A549 (cell line): ENCODE measurements around the gene RASA1.

ENCODE experiments used
- BHLHE40 ChIP-seq: IDR thresholded peaks from 2 replicates; pipeline ENCODE4 v1.6.1; 2012; ENCODE audit warnings: low read depth, low read length, inconsistent platforms
- CEBPB ChIP-seq, 2 experiments: fragments of >200 bp in 1 of 2; sonication (Bioruptor Twin) in 1 of 2; formaldehyde crosslinking in 1 of 2; IDR thresholded peaks; 2 replicates each; pipeline ENCODE4 v1.6.1; 2012 to 2016
- KDM1A ChIP-seq: fragments of 200-600 bp; sonication (generic); IDR thresholded peaks from 2 replicates; pipeline ENCODE4 v1.6.1; 2016; ENCODE audit warnings: low read depth, mild to moderate bottlenecking
- POLR2A ChIP-seq: IDR thresholded peaks from 2 replicates; pipeline ENCODE4 v1.6.1; 2012; ENCODE audit warnings: mild to moderate bottlenecking, low read length
- RCOR1 ChIP-seq: fragments of 150-350 bp; IDR thresholded peaks from 2 replicates; pipeline ENCODE4 v1.6.1; 2014; ENCODE audit warnings: antibody characterized with exemption, low read length, low read depth
- RFX5 ChIP-seq: fragments of 450-650 bp; IDR thresholded peaks from 2 replicates; pipeline ENCODE4 v1.7.1; 2014; ENCODE audit warnings: antibody characterized with exemption, mild to moderate bottlenecking, moderate library complexity
- RNF2 ChIP-seq: fragments of 200-600 bp; sonication (generic); IDR thresholded peaks from 2 replicates; pipeline ENCODE4 v1.6.1; 2016; ENCODE audit warnings: low read depth, mild to moderate bottlenecking, antibody characterized with exemption, moderate library complexity, borderline replicate concordance
- ZNF302 ChIP-seq: fragments of 250-450 bp; sonication (Bioruptor Pico); IDR thresholded peaks from 2 replicates; pipeline ENCODE4 v1.9.0; 2021; ENCODE audit warnings: inconsistent platforms, mild to moderate bottlenecking, moderate library complexity
- TF ChIP-seq, protein P1 (sequence below): fragments of >200 bp; sonication (Bioruptor Twin); formaldehyde crosslinking; IDR thresholded peaks from 3 replicates; pipeline ENCODE4 v1.5.1; 2016

DNA sequence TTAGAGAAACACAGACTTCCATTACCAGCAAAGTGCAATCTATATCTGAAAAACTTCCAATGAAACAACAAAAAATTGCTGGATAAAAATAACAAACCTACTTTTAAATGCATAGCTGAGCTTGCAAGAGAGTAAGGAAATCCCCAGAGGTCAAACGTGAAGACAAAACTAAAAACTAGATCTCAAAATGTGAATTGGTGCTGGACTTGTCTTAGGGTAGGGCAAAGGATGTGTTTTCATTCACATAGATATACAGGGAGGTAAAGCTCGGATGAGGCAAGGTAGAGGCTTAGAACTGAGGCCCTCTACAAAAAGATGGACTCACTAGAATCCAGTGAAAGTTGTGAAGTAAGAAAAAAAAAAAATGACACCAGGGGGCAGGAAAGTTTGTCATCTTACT is 13.6 kb upstream of the RASA1 start:
- no peak for TF ChIP-seq CEBPB (IDR thresholded peaks at IDR 0.05)
- TF ChIP-seq KDM1A: no peak
- TF ChIP-seq, protein P1, sequence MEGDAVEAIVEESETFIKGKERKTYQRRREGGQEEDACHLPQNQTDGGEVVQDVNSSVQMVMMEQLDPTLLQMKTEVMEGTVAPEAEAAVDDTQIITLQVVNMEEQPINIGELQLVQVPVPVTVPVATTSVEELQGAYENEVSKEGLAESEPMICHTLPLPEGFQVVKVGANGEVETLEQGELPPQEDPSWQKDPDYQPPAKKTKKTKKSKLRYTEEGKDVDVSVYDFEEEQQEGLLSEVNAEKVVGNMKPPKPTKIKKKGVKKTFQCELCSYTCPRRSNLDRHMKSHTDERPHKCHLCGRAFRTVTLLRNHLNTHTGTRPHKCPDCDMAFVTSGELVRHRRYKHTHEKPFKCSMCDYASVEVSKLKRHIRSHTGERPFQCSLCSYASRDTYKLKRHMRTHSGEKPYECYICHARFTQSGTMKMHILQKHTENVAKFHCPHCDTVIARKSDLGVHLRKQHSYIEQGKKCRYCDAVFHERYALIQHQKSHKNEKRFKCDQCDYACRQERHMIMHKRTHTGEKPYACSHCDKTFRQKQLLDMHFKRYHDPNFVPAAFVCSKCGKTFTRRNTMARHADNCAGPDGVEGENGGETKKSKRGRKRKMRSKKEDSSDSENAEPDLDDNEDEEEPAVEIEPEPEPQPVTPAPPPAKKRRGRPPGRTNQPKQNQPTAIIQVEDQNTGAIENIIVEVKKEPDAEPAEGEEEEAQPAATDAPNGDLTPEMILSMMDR: no peak
- no peak for TF ChIP-seq BHLHE40
- TF ChIP-seq RNF2: no peak
- TF ChIP-seq POLR2A: no peak
- TF ChIP-seq RCOR1: no peak
- no peak for TF ChIP-seq ZNF302 (CRISPR knock-in tag)
- no peak for TF ChIP-seq RFX5
